Measurements from ENCODE around the gene SUFU. TPM values are rescaled to one million over a fixed set of nuclear protein-coding genes. Genes with fewer than 3 reads are reported as not detected.

The SUFU gene
- total and polyA plus RNA-seq, 2 donors from 2014 or later, result 6.5 to 18.9 TPM

DNA sequence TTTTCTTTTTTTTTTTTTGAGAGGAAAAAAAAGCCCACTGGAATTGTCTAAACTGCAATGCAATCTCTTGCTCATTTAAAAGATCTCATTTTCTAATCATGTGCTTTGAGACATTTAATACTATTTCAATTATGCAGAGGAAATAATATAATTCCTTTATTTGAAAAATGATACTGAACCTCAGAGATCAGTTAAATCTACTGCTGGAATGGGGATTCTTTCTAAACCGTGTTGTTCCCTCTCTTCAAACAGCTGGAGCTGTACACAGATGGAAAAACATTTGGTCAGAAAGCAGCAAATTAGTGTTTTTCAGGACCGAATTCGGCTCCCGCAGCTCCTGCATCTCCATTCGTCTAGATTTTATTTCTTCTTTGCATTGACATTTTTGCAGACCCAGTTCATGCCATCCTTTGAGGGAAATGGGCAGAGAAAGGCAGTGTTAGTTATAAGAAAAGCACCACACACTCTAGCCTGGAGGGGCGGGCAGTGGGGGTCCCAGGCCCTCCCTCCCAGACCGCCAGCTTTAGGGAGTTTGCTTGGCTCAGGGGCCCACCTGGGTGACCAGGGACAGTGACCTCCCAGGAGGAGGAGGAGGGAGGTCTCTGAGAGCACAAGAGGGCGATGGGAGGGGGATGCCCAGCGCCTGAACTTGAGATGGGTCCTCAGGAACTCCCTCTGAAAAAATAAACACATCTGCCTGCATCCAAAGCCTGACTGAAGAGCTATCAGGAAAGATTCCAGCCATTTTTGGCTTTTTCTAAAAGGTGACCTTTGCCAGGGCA lies 173.0 kb downstream of the SUFU start:
- peaks cover 0 to 2% (median 0%) of the 10 kb centered on the region in 3 donors for H3K36me3 ChIP-seq (ENCODE audit: control insufficient read depth in 2 of 3, insufficient read depth in 3 of 3, low read length in 3 of 3)
- FAIRE-seq, result no peak
- H3K9me3 ChIP-seq (ENCODE audit: control insufficient read depth in 2 of 3, insufficient read depth in 1 of 3, low read length in 3 of 3), result no peaks in the 10 kb centered on the region
- H3K9ac ChIP-seq (ENCODE audit: low read length in 3 of 3), result peak overlapping the region in 1 of 3 donors; percentile 56
- H3K27me3 ChIP-seq (ENCODE audit: control insufficient read depth, insufficient read depth, low read length), result no peaks in the 10 kb centered on the region
- DNase-seq, result peak; percentile 57 to 76 (median 73)
- intact Hi-C loops (cut with DNase I), result no loop called here
- peak overlapping the region; percentile 41 to 60 for H3K27ac ChIP-seq (ENCODE audit: low read depth in 2 of 2, low read length in 2 of 2)
- no peak overlapping the region for H3K4me3 ChIP-seq (ENCODE audit: low read length in 3 of 3)
- peaks cover 43 to 65% (median 59%) of the 10 kb centered on the region in 3 donors for H3K4me1 ChIP-seq (ENCODE audit: control insufficient read depth in 2 of 3, insufficient read depth in 2 of 3, low read depth in 1 of 3, low read length in 3 of 3)
- TF ChIP-seq, protein P1, sequence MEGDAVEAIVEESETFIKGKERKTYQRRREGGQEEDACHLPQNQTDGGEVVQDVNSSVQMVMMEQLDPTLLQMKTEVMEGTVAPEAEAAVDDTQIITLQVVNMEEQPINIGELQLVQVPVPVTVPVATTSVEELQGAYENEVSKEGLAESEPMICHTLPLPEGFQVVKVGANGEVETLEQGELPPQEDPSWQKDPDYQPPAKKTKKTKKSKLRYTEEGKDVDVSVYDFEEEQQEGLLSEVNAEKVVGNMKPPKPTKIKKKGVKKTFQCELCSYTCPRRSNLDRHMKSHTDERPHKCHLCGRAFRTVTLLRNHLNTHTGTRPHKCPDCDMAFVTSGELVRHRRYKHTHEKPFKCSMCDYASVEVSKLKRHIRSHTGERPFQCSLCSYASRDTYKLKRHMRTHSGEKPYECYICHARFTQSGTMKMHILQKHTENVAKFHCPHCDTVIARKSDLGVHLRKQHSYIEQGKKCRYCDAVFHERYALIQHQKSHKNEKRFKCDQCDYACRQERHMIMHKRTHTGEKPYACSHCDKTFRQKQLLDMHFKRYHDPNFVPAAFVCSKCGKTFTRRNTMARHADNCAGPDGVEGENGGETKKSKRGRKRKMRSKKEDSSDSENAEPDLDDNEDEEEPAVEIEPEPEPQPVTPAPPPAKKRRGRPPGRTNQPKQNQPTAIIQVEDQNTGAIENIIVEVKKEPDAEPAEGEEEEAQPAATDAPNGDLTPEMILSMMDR (IDR thresholded peaks at IDR 0.05; ENCODE audit: borderline replicate concordance, extremely low read depth, insufficient read depth), result no peak

DNA sequence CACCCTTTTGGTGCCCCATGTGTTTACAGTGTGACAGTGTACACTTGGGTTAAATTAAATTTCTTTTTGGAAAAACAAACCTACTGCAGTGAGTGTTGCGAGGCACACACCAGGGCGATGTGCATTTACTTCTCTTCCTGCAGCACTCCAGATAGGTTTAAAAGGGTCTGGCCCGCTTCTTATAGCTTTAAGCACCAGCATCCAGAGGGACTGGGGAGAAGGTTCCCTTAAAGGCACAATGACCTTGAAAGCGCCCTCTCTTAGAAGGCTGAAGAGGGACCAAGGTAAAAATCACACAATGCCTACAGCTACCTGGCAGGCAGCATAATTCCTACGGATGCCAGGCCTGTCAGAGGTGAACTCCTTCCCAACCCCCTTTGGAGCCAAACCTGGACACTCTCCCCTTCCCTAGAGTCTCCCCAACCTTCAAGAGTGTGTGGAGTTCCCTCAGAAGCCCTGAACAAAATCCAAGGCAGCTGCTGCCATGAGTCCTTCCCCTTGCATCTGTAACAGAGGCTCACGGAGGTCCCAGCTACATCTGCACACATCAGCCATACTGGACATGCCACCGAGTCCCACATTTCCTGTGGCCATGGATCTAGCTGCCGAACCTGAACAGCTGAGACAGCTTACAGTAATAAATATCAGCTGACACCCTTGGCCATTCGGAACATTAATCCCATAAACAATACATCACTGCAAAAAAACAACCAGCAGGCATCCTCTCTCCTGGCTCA lies 173.7 kb downstream of the SUFU start:
- Histone ChIP-seq H3K4me1 (ENCODE audit: control insufficient read depth in 2 of 3, insufficient read depth in 2 of 3, low read depth in 1 of 3, low read length in 3 of 3) (peaks cover 43 to 63% (median 58%) of the 10 kb centered on the region in 3 donors), H3K9ac (ENCODE audit: low read length in 3 of 3) (peak overlapping the region in 2 of 3 donors; percentile 10 to 56), H3K27me3 (ENCODE audit: control insufficient read depth, insufficient read depth, low read length) (no peaks in the 10 kb centered on the region), H3K36me3 (ENCODE audit: control insufficient read depth in 2 of 3, insufficient read depth in 3 of 3, low read length in 3 of 3) (peaks cover 0 to 2% (median 0%) of the 10 kb centered on the region in 3 donors), H3K4me3 (ENCODE audit: low read length in 3 of 3) (no peak overlapping the region), H3K9me3 (ENCODE audit: control insufficient read depth in 2 of 3, insufficient read depth in 1 of 3, low read length in 3 of 3) (no peaks in the 10 kb centered on the region), H3K27ac (ENCODE audit: low read depth in 2 of 2, low read length in 2 of 2) (peak overlapping the region; percentile 40 to 60)
- FAIRE-seq (no peak), DNase-seq (peak in 3 of 5 donors; percentile 18 to 39 (median 30))
- intact Hi-C loops (cut with DNase I), result no loop called here
- TF ChIP-seq, protein P1 (IDR thresholded peaks at IDR 0.05; ENCODE audit: borderline replicate concordance, extremely low read depth, insufficient read depth), result no peak

DNA sequence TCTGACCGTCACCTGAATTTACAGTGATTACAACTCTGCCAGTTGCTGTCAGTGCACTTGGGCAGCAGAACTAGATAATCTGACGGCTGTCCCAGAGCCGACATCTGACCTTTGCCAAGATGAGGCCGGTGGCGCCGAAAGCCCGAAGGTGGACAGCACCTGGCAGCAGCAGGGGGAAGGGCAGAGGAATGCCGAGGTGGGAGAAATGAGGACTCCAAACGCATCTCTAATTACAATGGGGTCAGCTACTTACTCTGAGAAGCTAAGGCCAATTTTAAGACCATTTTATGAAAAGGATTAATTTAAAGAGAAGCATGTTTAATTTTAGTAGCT lies 174.3 kb downstream of the SUFU start:
- DNase-seq (peak in 1 of 5 donors; percentile 48), FAIRE-seq (no peak)
- TF ChIP-seq, protein P1 (IDR thresholded peaks at IDR 0.05; ENCODE audit: borderline replicate concordance, extremely low read depth, insufficient read depth), result no peak
- peak overlapping the region; percentile 40 to 60 for H3K27ac ChIP-seq (ENCODE audit: low read depth in 2 of 2, low read length in 2 of 2)
- intact Hi-C loops (cut with DNase I), result no loop called here
- H3K4me3 ChIP-seq (ENCODE audit: low read length in 3 of 3), result no peak overlapping the region
- H3K36me3 ChIP-seq (ENCODE audit: control insufficient read depth in 2 of 3, insufficient read depth in 3 of 3, low read length in 3 of 3), result peaks cover 0 to 2% (median 0%) of the 10 kb centered on the region in 3 donors
- H3K9ac ChIP-seq (ENCODE audit: low read length in 3 of 3), result peak overlapping the region in 1 of 3 donors; percentile 56
- H3K9me3 ChIP-seq (ENCODE audit: control insufficient read depth in 2 of 3, insufficient read depth in 1 of 3, low read length in 3 of 3), result no peaks in the 10 kb centered on the region
- H3K27me3 ChIP-seq (ENCODE audit: control insufficient read depth, insufficient read depth, low read length), result no peaks in the 10 kb centered on the region
- H3K4me1 ChIP-seq (ENCODE audit: control insufficient read depth in 2 of 3, insufficient read depth in 2 of 3, low read depth in 1 of 3, low read length in 3 of 3), result peaks cover 43 to 59% (median 55%) of the 10 kb centered on the region in 3 donors
